OCI-LY1 (cell line): Measurements from ENCODE around the gene ZNF619.

Source experiments
- CTCF ChIP-seq: fragments of 200-600 bp; sonication (generic), shearing (Covaris generic); IDR thresholded peaks from 2 replicates; pipeline ENCODE4 v1.5.1; 2017; ENCODE audit warnings: mild to moderate bottlenecking, antibody characterized with exemption, low read length, moderate library complexity, mixed read lengths
- EZH2 ChIP-seq: fragments of 200-600 bp; sonication (generic), shearing (Covaris generic); IDR thresholded peaks from 2 replicates; pipeline ENCODE4 v1.8.0; 2017; ENCODE audit warnings: borderline replicate concordance, mixed run types, mild to moderate bottlenecking, antibody characterized with exemption, low read length, moderate library complexity, mixed read lengths

DNA sequence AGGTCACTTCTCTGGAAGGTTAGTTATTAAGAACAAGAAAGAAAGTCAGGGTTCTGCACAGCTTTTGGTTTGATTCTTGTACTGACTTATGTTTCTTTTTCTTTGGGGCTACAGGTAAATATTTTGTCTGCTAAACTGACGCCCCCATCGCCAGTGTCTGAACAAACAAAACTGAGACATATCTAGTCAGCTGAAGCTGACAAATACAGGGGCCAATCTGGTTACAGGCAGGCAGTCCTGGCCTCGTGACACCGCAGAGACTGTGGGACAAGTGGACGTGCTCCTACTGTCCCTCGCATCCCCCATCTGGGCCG lies 24.4 kb upstream of the ZNF619 start:
- TF ChIP-seq CTCF (no peak), EZH2 (no peak)
